HG03175 (cell line): ENCODE data around the gene OSBPL9.
"Not testable (repeated sequence)": the region's sequence is repeated elsewhere in the genome, so short reads cannot be mapped to it uniquely, and the experiment has no call there.

Experiments
- ATAC-seq: cut with Tn5 transposase; IDR thresholded peaks from one replicate; pipeline ENCODE4 v1.9.1; 2021; ENCODE audit warnings: mild to moderate bottlenecking, moderate library complexity; ENCODE audit not compliant: unreplicated experiment

OSBPL9 gene

DNA sequence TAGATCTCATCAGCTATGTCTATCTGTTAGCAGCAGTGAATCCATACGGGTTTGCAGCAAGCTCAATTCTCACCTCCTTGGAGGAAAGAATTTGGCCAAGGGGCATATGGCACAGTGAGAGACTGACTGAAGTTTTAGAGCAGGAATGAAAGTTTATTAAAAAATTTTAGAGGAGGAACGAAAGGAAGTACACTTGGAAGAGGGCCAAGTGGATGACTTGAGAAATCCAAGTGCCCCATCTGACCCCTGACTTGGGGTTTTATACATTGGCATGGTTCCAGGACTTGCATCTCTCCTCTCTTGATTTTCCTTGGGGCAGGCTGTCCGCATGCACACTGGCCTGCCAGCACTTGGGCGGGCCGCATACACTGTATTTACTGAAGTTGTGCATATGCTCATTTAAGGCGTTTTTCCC lies 9.2 kb upstream of the OSBPL9 start:
- ATAC-seq: no peak

DNA sequence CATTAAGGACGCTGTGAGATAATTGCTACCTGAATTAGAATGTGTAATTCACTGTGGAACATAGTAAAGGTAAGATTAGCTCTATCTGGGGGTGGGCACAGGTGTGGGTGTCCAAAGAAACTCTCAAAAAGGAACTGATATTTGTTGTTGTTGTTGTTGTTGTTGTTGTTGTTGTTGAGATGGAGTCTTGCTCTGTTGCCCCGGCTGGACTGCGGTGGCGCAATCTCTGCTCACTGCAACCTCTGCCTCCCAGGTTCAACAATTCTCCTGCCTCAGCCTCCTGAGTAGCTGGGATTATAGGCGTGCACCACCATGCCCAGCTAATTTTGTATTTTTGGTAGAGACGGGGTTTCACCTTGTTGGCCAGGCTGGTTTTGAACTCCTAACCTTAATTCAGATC lies 6.8 kb upstream of the OSBPL9 start:
- not testable (repeated sequence) for ATAC-seq

DNA sequence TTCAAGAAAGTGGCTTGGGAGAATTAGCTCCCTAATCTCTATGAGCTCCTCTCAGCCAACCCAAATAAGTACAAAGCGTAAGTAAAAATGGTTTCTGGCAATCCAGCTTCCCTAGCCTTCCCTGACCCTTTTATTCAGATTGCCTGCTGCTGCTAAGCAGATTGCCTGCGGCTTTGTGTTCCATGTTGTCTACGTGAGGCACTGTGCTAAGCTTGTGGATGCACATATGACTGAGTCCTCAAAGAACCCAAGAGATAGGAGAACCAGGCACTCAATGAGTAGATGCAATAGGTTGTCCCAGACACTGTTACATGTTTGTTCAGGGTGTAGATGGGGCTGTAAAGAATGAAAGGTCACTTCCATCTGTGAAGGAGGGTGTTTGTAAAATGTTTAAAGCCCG lies 6.3 kb upstream of the OSBPL9 start:
- no peak for ATAC-seq

DNA sequence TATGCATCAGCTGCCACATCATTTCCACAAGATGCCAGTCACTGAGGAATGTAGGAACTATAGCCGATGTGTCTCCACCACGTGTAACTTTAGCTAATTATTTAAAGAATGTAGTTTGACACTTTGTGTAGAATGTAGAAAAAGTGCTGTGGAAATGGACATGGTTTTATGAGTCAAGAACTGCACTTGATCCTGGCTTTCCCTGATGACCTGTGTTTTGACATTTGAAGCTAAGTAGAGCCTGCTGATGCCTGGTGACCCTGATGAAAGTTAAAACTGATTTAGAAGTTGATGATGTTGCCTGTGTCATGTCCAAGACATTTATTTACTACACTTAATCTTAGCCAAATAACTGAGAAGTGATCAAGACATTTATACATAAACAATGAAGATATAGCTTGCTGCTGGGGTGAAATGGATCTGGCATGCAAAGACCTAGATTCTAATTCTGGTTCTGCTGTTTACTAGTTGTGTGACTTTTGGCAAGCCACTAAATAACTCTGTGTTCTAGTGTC lies 4.4 kb upstream of the OSBPL9 start:
- ATAC-seq: no peak

- ATAC-seq: no peak
Measured at GRCh38 chr1:51615780-51616291, 1.1 kb upstream of the OSBPL9 start.

DNA sequence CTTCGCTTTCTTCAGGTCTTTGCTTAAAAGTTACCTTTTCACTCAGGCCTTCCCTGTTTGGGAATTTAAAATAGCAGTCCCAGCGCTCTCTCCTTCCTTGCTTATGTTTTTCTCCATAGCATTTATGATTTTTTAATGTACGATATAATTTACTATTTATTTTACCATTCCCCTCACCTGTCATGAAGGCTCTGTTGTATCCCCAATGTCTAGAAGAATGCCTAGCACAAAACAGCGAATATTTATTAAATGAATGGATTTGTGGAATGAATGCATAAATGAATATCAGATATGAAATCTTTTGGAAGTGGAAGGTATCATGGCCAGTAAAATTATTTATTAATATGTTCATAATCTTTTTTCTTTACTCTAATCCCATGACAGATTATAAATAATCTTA lies 402 bp upstream of the OSBPL9 start:
- ATAC-seq: no peak

DNA sequence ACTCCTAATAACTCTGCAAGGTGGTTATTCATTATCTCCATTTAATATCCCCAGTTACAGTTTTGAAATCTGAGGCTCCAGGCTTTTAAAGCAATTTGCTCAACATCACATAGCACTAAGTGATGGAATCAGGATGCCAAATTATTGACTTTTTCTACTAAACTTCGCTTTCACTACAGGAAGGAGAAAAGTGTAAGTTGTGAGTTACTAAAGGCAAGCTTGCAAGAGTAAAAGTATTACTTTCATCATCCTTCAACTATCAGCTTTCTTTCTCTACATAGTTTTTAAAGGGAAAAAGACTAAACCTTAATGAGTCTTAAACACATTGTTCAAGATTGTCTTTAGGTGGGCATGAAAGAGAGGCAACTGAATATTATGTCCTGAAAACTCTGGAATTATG lies 1.8 kb downstream of the OSBPL9 start:
- no peak for ATAC-seq

DNA sequence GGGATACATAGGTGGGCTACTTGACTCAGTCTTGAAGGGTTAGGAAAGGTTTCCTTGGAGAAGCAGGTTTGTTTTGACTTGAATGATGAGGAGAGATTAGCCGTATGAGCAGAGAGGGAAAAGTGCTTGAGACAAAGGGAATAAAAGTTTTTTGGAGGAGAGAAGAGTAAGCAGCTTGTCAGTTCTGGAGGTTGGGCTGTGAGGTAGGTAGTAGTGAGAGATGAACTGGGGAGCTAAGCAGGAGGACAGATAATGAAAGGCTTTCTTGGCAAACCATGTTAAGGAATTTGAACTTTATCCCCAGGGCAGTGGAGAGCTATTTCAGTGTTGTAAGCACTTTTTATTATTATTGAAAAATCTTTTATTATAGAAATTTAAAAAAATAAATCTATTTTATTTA lies 3.6 kb downstream of the OSBPL9 start:
- ATAC-seq: no peak

- no peak for ATAC-seq
Measured at GRCh38 chr1:51621161-51621560, 4.3 kb downstream of the OSBPL9 start.

GRCh38 chr1:51621841-51622454 lies 5.1 kb downstream of the OSBPL9 start:
- ATAC-seq: no peak

DNA sequence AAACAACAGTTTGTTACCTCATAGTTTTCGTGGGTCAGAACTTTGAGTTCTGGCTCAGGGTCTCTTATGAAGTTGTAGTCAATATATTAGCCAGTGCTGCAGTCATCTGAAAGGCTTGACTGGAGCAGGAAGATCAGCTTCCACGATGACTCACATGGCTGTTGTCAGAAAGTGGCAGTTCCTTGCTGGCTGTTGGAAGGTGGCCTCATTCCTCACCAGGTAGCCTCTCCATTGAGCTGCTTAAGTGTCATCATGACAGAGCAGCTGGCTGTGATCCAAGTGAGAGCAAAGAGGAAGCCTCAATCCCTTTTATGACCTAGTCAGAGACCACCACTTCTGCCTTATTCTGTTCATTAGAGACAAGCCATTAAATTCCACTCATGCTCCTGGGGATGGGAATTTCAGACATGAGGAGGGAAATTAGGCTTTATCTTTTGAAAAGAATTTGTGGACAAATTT lies 5.6 kb downstream of the OSBPL9 start:
- ATAC-seq: no peak

- no peak for ATAC-seq
Measured at GRCh38 chr1:51623025-51623424, 6.1 kb downstream of the OSBPL9 start.

GRCh38 chr1:51623450-51623849 lies 6.6 kb downstream of the OSBPL9 start:
- ATAC-seq: no peak

GRCh38 chr1:51624855-51625254 lies 8.0 kb downstream of the OSBPL9 start:
- no peak for ATAC-seq

DNA sequence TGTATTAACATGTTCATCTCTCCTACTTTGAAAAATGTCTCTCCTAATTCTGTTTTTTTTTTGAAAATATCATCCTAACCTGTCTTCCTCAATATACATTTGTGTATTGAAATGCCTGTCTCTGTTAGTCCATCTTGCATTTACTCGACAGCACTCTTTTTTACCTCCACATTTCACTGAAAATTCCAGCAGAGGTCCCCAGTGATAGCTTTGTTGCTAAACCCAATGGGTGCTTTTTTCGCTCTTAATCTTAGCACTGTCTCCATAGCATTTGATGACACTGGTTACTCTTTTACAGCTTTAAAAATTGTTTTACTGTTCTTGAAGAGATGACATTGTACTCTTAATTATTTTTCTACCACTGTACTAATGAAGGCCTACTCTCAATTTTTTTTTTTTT lies 10.8 kb downstream of the OSBPL9 start:
- no peak for ATAC-seq

DNA sequence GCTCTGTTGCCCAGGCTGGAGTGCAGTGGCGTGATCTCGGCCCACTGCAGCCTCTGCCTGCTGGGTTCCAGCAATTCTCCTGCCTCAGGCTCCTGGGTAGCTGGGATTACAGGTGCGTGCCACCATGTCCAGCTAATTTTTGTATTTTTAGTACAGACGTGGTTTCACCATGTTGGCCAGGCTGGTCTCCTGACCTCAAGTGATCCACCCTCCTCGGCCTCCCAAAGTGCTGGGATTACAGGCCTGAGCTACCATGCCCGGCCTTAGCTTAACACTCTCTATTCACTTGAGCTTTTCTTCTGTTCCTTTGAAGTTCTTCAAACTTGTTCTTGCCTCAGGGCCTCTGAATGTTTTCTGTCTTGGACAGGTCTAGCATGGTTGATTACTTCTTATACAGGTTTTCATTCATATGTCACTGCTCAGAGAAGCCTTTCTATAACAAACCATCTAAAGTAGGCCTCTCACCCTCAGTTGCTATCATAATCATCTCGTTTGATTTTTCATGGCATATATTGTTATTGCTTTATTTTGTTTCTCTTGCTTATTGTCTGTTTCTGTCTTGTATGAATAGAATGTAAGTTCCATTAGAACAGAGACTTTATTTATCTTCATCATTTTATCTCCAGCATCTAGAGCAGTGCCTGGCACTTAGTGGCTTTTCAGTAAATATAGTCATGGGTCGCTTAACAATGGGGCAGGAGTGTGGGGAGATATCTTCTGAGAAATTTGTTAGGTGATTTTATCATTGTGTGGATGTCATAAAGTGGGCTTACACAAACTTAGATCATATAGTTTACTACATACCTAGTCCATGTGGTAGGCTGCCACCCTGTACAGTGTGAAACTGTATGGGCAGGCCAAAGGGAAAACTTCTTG lies 12.1 kb downstream of the OSBPL9 start:
- no peak for ATAC-seq

DNA sequence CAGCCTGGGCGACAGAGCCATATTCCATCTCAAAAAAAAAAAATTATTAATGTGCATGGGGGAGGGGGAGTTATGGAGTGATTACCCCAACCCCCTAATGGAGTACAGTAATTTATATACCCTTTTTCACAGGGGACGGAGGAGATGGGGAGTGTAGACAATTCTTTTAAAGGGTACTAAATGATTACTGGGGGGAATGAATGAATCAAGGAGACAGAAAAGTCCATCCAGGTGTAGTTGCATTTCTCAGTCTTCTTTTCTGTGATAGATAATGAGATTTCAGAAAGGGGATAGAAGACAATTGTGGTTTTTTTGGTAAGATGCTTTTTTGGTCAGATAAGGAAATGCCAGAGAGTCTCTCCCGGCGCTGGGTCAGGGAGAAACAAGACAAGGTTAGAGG lies 13.0 kb downstream of the OSBPL9 start:
- no peak for ATAC-seq

DNA sequence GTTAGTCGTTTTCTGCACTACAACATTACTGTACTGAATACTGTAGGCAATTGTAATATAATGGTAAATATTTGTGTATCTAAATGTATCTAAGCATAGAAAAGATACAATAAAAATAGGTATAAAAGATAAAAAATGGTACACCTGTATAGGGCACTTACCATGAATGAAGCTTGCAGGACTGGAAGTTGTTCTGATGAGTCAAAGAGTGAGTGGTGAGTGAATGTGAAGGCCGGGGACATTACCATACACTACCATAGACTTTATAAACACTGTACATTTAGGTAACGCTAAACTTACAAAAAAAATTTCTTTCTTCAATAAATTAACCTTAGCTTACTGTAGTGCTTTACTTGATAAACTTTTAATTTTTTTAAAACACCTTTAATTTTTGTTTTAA lies 13.5 kb downstream of the OSBPL9 start:
- ATAC-seq: no peak

DNA sequence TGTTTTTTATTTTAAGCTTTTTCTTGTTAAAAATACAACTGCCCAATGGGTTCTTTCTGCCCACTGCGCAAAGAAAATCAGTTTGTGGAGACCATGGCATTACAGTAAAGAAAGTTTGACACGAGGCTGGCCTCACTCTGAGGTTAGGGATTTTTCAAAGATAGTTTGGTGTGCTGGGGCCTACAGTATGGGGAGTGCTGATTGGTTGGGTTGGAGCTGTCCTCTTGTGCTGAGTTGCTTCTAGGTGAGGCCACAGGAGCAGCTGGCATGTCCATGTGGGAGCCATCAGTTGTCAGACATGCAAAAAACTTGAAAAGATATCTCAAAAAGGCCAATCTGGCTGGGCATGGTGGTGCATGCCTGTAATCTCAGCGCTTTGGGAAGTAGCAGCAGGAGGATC lies 14.0 kb downstream of the OSBPL9 start:
- ATAC-seq: no peak

DNA sequence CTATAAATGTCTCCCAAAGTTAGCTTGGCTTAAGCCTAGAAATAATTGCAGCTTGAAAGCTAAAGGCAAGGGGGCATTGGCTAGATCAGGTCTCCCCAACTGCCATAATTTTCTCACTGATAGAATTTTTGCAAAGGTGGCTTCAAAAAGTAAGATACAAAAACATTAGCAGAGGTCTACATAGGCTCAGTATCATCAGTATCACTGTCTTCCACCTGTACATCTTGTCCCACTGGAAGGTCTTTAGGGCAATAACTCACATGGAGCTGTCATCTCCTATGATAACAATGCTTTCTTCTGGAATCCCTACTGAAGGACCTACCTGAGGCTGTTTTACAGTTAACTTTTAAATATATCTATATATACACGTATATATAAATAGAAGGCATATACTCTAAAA lies 14.9 kb downstream of the OSBPL9 start:
- ATAC-seq: no peak

DNA sequence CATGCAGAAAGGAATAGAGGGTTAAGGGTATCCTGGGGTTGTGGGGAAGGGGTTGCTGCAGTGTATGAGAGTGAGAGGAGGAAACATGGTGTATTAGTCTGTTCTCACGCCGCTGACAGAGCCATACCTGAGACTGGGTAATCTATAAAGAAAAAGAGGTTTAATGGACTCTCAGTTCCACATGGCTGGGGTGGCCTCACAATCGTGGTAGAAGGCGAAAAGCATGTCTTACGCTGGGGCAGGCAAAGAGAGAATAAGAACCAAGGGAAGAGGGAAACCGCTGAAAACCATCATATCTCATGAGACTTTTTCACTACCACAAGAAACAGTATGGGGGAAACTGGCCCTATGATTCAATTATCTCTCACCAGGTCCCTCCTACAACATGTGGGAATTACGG lies 17.7 kb downstream of the OSBPL9 start:
- ATAC-seq: no peak

DNA sequence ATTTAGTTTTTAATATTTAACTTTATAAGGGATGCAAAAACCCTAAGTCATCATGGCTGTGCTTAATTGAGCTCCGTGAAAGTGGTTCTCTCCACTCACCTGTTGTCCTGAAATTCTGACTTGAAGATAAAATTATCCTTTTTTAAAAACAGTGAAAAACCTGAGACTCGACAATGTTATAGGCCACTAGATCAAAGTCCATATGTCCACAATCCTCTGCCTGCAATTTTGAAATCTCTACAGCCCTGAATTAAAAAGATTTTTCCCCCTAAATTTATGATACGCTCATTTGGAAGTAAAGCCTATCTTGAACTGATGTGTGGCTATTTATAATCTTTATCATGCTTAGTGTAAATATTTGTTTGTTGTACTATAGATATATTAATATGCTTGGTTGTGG lies 18.7 kb downstream of the OSBPL9 start:
- ATAC-seq: no peak
